22Rv1 (cell line): ENCODE results near the gene FCAMR.

Experiments used
- H3K27ac ChIP-seq: fragments of 450-650 bp; 2 replicates; pipeline ENCODE4 v1.5.1; 2017
- ZFX ChIP-seq: fragments of 450-650 bp; IDR thresholded peaks from 2 replicates; pipeline ENCODE4 v1.6.1; 2017; ENCODE audit warnings: antibody characterized with exemption, borderline replicate concordance
- TF ChIP-seq, protein P1 (sequence below): fragments of 450-650 bp; IDR thresholded peaks from 2 replicates; pipeline ENCODE4 v1.5.1; 2017; ENCODE audit warnings: mild to moderate bottlenecking

The FCAMR gene

DNA sequence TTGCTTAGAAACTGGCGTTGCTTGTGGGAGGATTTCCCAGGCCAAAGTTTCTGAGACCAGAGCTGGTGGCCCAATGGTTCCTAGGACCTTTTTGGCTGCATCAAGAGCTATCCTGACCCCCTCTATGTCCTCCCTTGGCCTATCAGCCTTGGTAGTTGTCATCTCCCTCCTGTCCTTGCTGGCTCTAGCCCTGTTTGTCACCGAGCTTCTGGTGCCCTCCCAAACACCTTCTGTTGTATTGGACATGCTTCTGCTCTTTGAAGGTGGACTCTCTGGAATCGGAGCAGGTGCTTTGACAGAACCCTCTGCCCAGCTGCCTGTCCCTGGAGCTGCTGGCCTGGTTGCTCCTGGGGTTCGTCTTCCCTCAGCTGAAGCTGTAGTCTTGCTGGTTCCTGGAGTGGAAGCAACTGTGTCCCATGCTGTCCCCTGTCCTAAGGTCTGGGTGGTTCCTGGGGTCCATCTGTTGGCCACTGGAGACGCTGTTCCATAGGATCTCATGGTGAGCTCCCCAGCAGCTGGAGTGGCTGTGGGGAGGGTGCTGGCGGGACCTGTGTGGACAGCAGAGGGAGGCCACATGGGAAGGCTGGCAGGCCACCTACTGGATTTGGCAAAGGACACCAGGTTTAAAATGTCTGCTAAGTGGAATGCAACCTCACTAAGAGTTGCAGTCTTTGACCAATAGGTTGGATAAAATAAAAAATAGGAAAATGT is 9.4 kb downstream of the FCAMR start:
- no peak overlapping the region for H3K27ac ChIP-seq
- no peak for TF ChIP-seq ZFX

DNA sequence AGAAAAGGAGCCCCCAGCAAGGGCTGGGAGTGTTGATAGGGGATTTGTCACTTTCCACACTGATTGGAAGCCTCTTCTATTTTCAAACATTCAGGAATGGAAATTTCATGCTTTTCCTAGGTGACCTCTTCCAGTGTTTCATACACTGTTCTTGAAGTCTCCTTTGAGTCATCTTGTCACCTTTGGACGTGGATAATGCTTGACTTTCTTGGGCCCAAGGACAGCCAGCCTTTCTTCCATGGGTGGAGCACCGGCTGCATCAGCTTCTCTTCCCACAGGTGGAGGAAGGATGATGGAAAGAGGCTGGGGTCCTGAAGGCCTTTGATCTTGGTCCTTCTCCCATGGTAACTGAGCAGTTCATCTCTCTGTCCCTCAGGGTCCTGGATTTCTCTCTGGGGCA is 12.1 kb downstream of the FCAMR start:
- no peak for TF ChIP-seq ZFX
- TF ChIP-seq, protein P1, sequence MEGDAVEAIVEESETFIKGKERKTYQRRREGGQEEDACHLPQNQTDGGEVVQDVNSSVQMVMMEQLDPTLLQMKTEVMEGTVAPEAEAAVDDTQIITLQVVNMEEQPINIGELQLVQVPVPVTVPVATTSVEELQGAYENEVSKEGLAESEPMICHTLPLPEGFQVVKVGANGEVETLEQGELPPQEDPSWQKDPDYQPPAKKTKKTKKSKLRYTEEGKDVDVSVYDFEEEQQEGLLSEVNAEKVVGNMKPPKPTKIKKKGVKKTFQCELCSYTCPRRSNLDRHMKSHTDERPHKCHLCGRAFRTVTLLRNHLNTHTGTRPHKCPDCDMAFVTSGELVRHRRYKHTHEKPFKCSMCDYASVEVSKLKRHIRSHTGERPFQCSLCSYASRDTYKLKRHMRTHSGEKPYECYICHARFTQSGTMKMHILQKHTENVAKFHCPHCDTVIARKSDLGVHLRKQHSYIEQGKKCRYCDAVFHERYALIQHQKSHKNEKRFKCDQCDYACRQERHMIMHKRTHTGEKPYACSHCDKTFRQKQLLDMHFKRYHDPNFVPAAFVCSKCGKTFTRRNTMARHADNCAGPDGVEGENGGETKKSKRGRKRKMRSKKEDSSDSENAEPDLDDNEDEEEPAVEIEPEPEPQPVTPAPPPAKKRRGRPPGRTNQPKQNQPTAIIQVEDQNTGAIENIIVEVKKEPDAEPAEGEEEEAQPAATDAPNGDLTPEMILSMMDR, result no peak
- H3K27ac ChIP-seq, result no peak overlapping the region

DNA sequence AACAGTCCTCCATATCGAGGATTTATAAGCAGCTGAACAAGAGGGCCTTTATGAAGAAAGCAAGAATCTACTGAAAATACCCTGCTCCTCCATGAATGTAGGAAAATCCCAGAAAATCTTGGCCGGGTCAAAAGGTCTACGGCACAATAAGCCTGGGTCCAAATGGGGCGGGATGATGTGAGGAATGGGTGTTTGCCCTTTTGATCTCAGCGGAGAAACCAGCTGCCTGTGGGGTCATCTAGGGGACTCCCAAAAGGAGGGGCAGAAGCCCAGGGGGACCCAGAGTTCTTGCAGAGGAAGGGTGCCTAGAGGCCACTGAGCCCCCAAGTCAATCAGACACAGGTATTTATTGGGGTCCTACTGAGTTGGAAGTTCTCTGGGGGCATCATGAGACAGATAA is 12.6 kb downstream of the FCAMR start:
- H3K27ac ChIP-seq, result no peak overlapping the region
- no peak for TF ChIP-seq ZFX
- TF ChIP-seq, protein P1, result no peak

DNA sequence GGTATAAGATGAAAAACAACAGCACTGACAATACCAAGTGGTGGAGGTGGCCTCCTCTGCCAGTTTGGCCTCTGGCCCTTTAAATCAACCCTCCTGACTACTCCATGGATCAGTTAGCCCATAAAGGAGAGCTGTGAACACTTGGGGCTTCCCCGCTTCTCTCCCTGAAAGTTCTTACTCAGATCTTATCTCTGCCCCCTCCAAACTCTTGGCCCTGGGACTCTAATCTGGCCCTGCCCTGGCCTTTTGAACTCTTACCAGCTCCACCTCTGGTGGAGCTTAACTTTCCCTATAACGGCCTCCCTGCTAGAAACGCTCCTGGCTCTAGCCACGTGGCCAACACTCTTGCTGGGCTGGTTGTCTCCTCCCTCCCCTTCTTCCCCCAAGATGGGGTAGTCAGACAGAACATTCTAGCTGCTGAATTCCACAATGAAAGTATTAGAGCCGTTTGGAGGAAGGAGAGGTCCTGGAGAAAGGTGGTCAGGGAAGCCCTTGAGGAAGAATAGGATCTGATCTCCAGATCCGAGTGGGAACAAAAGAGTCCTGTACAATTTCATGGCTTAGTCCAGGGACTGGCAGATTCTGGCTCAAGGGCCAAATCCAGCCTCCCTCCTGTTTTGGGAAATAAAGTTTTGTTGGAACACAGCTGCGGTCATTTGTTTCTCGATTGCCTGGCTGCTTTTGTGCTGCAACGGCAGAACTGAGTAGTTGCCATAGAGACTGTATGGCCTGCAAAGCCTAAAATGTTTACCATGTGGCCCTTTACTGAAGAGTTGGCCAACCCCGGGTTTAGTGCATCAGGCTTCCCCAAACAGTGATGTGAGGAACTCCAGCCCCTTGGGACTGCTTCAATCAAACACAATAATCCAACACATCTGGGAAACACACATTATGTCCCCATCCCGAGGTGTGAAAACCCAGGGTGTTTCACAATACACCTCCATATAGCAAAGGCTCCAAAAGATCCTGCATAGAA is 14.5 kb downstream of the FCAMR start:
- H3K27ac ChIP-seq, result no peak overlapping the region
- TF ChIP-seq, protein P1, result no peak
- TF ChIP-seq ZFX, result no peak

DNA sequence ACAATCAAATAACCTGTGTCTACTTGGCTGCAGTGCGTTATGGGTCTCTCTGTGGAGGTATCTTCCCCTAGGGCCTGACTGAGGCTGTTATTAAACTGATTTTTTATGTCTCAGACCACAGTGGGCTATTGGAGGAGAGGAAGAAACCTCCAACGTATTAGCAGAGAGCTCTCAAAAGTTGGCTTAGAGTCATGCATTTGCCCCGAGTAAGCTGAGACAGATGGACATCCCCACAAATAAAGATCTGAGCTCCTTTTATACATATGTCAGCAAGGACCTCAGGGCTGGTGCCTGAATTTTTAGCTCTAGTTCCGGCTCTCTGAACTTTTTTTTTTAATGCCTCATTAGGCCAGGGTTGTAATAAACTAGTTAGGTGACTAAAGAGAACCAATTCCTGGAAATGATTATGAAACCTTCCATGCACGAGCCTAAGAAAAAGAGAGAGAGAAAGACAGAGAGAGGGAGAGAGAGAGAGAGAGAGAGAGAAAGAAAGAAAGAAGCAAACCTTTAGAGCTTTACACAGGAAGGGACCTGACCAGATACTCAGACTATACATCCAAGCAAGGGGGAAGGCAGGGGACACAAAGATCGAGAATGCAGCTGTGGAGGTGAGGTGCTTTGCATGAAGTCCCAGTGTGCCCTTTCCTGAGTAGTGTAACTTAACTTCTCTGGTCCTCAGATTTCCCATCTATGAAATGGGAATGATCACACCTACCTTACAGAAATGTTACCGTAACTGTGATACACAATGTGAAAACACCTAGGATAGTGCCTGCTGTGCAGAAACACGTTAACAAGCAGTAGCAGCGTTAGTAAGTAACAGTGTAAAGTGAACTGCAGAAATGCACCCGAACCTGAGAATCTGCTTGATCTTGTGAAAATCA is 15.6 kb downstream of the FCAMR start:
- no peak overlapping the region for H3K27ac ChIP-seq
- TF ChIP-seq, protein P1, result no peak
- TF ChIP-seq ZFX, result no peak

DNA sequence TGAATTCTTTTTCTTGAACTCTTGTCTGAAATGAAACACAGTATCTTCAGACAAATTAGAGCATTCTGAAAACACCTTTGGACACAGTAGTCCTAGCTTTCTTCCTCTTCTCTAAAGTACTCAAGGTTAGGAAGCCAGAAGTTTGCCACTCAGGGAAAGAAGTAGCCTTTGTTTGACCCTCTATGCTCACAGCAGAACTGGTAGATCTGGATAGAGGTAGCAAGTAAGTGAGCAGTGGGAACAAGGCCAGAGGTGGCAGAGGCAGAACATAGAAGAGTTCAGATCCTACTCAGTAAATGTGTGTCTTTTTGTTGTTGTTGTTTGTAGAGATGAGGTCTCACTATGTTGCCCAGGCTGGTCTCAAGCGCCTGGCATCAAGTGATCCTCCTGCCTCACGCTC is 16.6 kb downstream of the FCAMR start:
- TF ChIP-seq, protein P1, result no peak
- no peak for TF ChIP-seq ZFX
- H3K27ac ChIP-seq, result no peak overlapping the region

DNA sequence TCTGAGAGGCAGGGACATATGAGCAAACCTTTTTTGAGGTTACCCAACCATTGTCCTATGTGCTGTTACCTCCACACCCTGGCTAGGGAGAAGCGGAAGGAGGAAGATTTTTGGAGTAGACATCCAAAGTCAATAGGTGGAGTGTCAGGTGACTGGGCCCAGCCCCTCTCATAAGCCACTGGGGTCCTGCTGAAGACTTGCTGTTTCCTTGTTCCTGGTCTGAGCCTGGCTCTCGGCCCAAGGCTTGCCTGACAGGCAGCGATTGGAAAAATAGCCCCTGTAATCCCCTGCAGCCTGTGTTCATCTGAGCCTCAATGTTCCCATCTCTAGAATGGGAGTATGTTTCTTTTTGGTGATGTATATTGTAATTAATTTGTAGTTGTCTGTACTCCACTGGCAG is 17.1 kb downstream of the FCAMR start:
- H3K27ac ChIP-seq, result no peak overlapping the region
- TF ChIP-seq, protein P1, result no peak
- no peak for TF ChIP-seq ZFX
